K562 (cell line): ENCODE results near the gene CEMP1. TPM values are rescaled to one million over a fixed set of nuclear protein-coding genes. Genes with fewer than 3 reads are reported as not detected.

Experiments
- BCLAF1 ChIP-seq, 2 experiments: fragments of 450-650 bp in 1 of 2; IDR thresholded peaks; 2 replicates each; pipeline ENCODE4 v1.6.1; 2011 to 2017; ENCODE audit warnings: low read depth in 2 of 2, antibody characterized with exemption in 1 of 2, borderline replicate concordance in 1 of 2, low read length in 1 of 2, mild to moderate bottlenecking in 1 of 2, mixed read lengths in 1 of 2; ENCODE audit not compliant: control insufficient read depth in 1 of 2
- CBFA2T2 ChIP-seq: fragments of 450-650 bp; conservative IDR thresholded peaks from 2 replicates; pipeline ENCODE4 v1.6.1; 2017; ENCODE audit warnings: mild to moderate bottlenecking
- CBFA2T3 ChIP-seq: fragments of 450-650 bp; IDR thresholded peaks from 2 replicates; pipeline ENCODE4 v1.6.1; 2017
- DACH1 ChIP-seq: fragments of 450-650 bp; IDR thresholded peaks from 2 replicates; pipeline ENCODE4 v1.6.1; 2018; ENCODE audit not compliant: partially characterized antibody
- DLX4 ChIP-seq: fragments of 250-450 bp; sonication (Bioruptor Pico); IDR thresholded peaks from 2 replicates; pipeline ENCODE4 v1.6.1; 2021; ENCODE audit warnings: mild to moderate bottlenecking
- FOXA1 ChIP-seq: fragments of 450-650 bp; IDR thresholded peaks from 2 replicates; pipeline ENCODE4 v1.6.1; 2016; ENCODE audit warnings: mild to moderate bottlenecking, borderline replicate concordance
- MNT ChIP-seq, 2 experiments: fragments of 450-650 bp; conservative IDR thresholded peaks; 2 replicates each; pipeline ENCODE4 v1.6.1; 2017; ENCODE audit warnings: mild to moderate bottlenecking in 2 of 2, moderate library complexity in 2 of 2
- NELFE ChIP-seq: IDR thresholded peaks from 2 replicates; pipeline ENCODE4 v1.6.1; 2011; ENCODE audit warnings: mild to moderate bottlenecking; ENCODE audit not compliant: insufficient read depth, insufficient read length
- NFE2L1 ChIP-seq: fragments of 450-650 bp; IDR thresholded peaks from 2 replicates; pipeline ENCODE4 v1.6.1; 2016; ENCODE audit warnings: missing genetic modification characterization, low read depth, mild to moderate bottlenecking, missing compliant biosample characterization, moderate library complexity, borderline replicate concordance
- PKNOX1 ChIP-seq: fragments of 450-650 bp; IDR thresholded peaks from 2 replicates; pipeline ENCODE4 v1.6.1; 2016
- SP2 ChIP-seq: IDR thresholded peaks from 2 replicates; pipeline ENCODE4 v1.6.1; 2011; ENCODE audit warnings: mild to moderate bottlenecking, low read depth, low read length, moderate library complexity; ENCODE audit not compliant: poor library complexity, severe bottlenecking; ENCODE audit errors: extremely low read depth
- SREBF2 ChIP-seq: sonication (generic); formaldehyde crosslinking; IDR thresholded peaks from 2 replicates; pipeline ENCODE4 v1.4.0; 2020; ENCODE audit warnings: mild to moderate bottlenecking, missing genetic modification reagents
- STAG1 ChIP-seq: sonication (generic); formaldehyde crosslinking; IDR thresholded peaks from 2 replicates; pipeline ENCODE4 v1.5.0; 2020; ENCODE audit warnings: missing genetic modification reagents, borderline replicate concordance
- VEZF1 ChIP-seq: fragments of 200-800 bp; sonication (Bioruptor generic); IDR thresholded peaks from 2 replicates; pipeline ENCODE4 v1.6.1; 2017; ENCODE audit warnings: missing genetic modification characterization, missing compliant biosample characterization
- ZC3H11A ChIP-seq: IDR thresholded peaks from 2 replicates; pipeline ENCODE4 v1.6.1; 2012; ENCODE audit warnings: low read depth, low read length, improper control_type of control experiment
- ZFP30 ChIP-seq: fragments of 250-450 bp; sonication (Bioruptor Pico); IDR thresholded peaks from 2 replicates; pipeline ENCODE4 v1.8.0; 2022; ENCODE audit warnings: moderate library complexity, mild to moderate bottlenecking, inconsistent platforms, borderline replicate concordance
- ZFX ChIP-seq: sonication (generic); formaldehyde crosslinking; IDR thresholded peaks from 2 replicates; pipeline ENCODE4 v1.8.0; 2022; ENCODE audit warnings: mild to moderate bottlenecking, missing genetic modification reagents, moderate library complexity
- ZNF431 ChIP-seq: sonication (generic); formaldehyde crosslinking; IDR thresholded peaks from 2 replicates; pipeline ENCODE4 v1.8.0; 2022; ENCODE audit warnings: mild to moderate bottlenecking, missing genetic modification reagents
- ZNF717 ChIP-seq: fragments of 250-450 bp; sonication (Bioruptor Pico); IDR thresholded peaks from 2 replicates; pipeline ENCODE4 v1.5.0; 2021
- polyA plus RNA-seq, 8 experiments: library from polyadenylated mRNA; depleted of rRNA in 4 of 8; stranded (reverse) in 5 of 8; unstranded in 3 of 8; fragments of >200 nt; fragmentation: Nextera tagmentation in 2 of 8; fragmentation: Illumina TruSeq in 1 of 8; extraction: Ambion mirVana in 2 of 8; extraction: Trizol in 1 of 8; gene quantifications; 2 replicates each; pipeline versions ENCODE4 v1.2.1 to v1.2.3, GENCODE V29; 2011 to 2014; ENCODE audit warnings: inconsistent platforms in 1 of 8, missing spikeins in 1 of 8
- total RNA-seq, 7 experiments: library from RNA; depleted of rRNA in 6 of 7; stranded (reverse); fragments of >200 nt in 6 of 7; fragmentation: Illumina TruSeq in 2 of 7; extraction: Trizol in 2 of 7; gene quantifications; 2 replicates each; pipeline versions ENCODE4 v1.2.1 to v1.2.3, GENCODE V29; 2011 to 2021; ENCODE audit warnings: low replicate concordance in 1 of 7

The CEMP1 gene
- total and polyA plus RNA-seq, 9 of the 15 experiments (the other 6 are each of a cell fraction or from before 2014, with no cell fraction given): 0.05 to 0.45 TPM; not detected in 7

- TF ChIP-seq ZFP30 (CRISPR knock-in tag) (no peak), SREBF2 (CRISPR knock-in tag) (no peak), NFE2L1 (tag) (no peak), VEZF1 (CRISPR knock-in tag) (peak; percentile 43; the same call in 1 of the 2 replicates), SP2 (no peak), MNT (conservative IDR thresholded peaks at IDR 0.05) (peak; percentile 92 to 95), ZNF717 (CRISPR knock-in tag) (no peak), BCLAF1 (IDR thresholded peaks at IDR 0.05; ENCODE audit: borderline replicate concordance in 1 of 2, control insufficient read depth in 1 of 2, low read depth in 2 of 2, low read length in 1 of 2) (no peak), PKNOX1 (peak; percentile 35; the same call in 1 of the 2 replicates), STAG1 (no peak), ZNF431 (CRISPR knock-in tag) (peak; percentile 40; the same call in 1 of the 2 replicates), DLX4 (CRISPR knock-in tag) (no peak), ZC3H11A (no peak), ZFX (peak; percentile 83), CBFA2T3 (no peak), FOXA1 (no peak), CBFA2T2 (no peak), DACH1 (no peak), NELFE (no peak)
Measured at GRCh38 chr16:2531696-2532493, 687 bp upstream of the CEMP1 start (continued).
